ENCODE results near the gene VPS37C.
A peak's percentile ranks its signal among the peaks of the same experiment; 100 is the strongest.

VPS37C gene

DNA sequence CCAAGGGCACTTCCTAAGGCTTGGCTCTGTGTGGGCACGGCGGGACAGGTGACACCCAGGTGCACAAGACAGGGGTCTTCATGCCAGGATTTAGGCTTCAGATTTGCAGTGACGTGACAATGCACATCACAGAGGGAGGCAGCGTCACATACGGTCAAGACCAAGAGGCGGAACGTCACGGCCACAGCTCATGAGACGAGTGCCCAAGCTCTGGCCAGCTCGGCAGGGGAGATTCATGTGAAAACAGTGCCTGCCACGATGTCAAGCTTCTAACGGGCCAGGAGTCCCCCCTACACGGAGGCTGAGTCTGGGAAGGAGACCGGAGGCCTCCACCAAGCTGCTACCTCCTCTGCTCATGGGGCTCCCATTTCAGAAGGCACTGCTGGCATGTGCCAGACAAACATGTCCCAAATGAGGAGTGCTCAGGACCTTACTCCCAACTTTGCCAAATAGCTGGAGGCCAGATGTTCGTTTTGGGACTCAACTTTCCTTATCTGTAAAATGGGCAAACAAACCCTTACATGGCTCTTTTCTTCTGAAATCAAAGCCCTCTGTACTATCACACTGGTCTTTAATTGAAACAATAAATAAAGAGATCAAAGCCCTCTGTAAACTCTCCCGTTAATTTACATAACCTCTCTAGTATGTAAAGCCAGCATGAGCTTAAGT is 16.6 kb downstream of the VPS37C start:
- in situ Hi-C loops (cut with HindIII; ENCODE audit: low pct_ligation_motif_present, low pct_unique_long_range_greater_than_20kb, low sequenced_read_pairs) = no loop called here
- no peak for DNase-seq

DNA sequence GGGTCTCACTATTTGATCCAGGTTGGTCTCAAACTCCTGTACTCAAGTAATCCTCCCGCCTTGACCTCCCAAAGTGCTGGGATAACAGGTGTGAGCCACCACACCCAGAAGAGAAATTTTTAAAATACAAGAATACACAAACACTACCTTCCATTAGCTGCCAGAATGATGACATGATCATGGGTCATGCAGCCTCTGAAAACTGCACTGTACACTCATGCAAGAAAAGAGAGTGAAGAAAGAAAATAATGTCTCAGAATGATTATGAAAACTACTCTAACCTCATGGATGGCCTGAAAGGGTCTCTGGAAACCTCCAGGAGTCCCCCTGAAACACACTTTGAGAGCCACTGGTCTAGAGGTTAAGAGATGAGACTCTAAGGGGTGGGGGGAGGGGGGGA is 18.8 kb downstream of the VPS37C start:
- DNase-seq = no peak
- in situ Hi-C loops (cut with HindIII; ENCODE audit: low pct_ligation_motif_present, low pct_unique_long_range_greater_than_20kb, low sequenced_read_pairs) = no loop called here

DNA sequence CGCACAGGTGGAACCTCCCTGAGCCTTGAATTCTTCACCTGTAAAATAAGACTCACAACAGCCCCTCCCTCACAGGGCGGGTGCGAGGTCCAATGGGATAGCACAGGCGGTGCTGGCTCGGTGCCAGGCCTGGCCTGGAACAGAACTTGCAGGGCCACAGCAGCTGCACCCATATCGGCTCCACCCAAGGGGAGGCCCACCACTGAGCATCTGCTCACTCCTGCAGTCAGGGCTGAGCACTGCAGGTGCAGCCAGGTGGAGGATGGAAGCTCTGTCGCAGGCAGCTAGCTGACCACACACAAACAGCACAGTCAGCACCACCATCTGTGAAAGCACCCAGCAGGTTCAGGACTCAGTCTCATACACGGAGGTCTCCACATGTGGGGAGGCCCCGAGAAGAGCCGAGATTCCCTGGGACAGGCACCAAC is 19.6 kb downstream of the VPS37C start:
- in situ Hi-C loops (cut with HindIII; ENCODE audit: low pct_ligation_motif_present, low pct_unique_long_range_greater_than_20kb, low sequenced_read_pairs) = no loop called here
- DNase-seq = no peak

DNA sequence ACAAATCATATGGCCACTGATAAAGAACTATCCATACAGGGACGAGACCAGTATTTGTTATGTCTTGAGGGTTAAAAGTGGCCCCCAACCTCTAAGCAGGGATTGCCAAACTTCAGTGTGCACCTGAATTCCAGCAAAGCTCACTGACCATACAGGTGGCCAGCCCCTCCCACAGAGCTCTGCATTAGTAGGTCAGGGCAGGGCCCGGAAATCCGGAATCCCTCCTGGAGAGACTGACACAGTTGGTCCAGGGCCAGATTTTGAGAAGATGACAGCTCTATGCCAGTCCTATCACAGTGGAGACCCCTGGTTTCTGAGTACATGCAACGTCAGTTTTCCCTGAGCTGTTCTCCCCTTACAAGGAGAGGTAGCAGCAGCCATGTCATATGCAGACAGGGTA is 20.8 kb downstream of the VPS37C start:
- no peak for DNase-seq
- in situ Hi-C loops (cut with HindIII; ENCODE audit: low pct_ligation_motif_present, low pct_unique_long_range_greater_than_20kb, low sequenced_read_pairs) = no loop called here

DNA sequence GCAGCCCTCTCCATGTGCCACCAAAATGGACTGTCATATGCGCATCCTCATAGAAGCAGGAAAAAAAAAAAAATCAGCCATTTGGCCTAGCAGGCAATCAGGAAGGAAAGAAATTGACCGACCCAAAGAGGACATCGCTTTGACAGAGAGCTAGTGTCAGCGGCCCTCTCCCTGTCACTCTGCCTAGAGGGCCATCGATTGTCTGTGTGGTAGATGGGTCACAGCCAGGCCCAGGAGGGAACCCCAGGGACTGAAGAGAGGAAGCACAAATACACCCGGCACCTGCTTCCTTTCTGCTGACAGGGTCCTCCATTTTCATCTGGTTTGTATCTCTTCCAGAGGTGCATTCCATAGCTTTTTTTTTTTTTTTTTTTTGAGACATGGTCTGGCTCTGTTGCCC is 21.8 kb downstream of the VPS37C start:
- DNase-seq = no peak
- in situ Hi-C loops (cut with HindIII; ENCODE audit: low pct_ligation_motif_present, low pct_unique_long_range_greater_than_20kb, low sequenced_read_pairs) = no loop called here

DNA sequence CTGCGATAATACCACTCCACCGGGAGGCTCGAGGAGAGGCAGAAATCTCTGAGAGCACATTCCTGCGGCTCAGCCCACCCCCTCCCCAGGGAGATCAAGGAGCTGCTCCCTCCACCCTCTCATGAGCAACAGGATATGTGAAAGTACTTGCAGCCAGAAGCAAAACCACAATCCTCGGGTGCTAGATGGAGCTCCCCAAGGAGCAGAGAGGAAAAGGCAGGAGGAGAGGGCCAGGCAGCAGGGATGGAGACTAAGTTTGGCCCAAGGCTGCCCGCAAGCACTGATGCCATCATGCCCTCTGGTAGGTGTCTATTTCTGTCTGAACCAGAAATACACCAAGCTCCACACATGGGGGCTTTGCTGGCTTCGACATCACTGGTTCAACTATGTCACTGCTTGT is 22.3 kb downstream of the VPS37C start:
- in situ Hi-C loops (cut with HindIII; ENCODE audit: low pct_ligation_motif_present, low pct_unique_long_range_greater_than_20kb, low sequenced_read_pairs) = no loop called here
- no peak for DNase-seq

DNA sequence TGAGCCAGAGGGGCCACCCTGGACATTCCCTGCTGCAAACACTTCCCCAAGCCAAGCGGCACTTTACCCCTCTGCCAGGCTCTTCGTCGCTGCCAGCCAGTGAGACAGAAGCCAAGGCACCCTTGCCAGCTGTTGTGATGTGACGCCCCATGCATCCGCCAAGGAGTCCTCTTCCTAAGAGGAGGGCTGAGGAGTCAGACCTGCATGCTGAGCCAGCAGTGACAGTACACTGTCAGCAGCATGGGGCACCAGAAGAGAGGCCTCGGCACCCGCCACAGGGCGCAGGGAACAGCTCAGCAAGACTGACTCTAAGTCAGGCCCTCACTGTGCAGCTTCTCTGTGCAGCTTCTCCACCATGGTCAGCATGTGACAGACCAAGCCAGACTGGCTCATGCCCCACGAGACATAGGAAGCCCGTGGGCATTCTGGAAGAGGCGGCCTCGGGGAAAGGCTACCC is 26.4 kb downstream of the VPS37C start:
- in situ Hi-C loops (cut with HindIII; ENCODE audit: low pct_ligation_motif_present, low pct_unique_long_range_greater_than_20kb, low sequenced_read_pairs) = no loop called here
- DNase-seq = no peak

DNA sequence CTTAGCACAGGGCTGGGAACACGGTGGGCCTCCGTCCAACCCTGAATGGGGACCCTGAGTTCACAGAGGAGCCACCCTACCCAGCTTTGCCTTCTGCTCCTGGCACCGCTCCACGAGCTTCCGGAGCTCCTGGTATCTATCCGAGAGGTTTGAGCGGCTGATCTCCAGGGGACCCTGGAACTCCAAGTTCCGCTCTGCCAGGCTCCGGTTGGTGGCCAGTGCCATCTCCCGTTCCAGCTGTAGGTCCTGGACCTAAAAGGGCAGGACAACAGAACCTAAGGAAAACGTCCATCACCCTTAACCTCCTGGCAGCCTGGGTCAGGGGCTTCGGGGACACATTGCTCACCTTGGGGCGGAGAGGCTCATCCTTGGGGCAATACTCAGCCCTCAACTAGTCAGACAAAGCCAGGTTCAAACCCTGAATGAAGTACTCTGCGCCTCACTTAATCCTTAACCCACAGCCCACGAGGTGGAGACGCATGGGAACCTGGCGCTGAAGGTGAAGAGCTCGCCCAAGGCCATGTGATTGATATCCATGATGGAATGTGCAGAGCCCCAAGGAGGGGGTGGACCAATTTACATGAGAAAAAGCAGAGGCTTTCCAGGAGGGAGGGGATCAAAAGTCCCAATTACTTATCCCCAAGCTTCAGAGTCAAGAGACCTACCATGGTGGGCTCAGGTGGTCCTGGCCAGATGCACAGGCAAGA is 27.1 kb downstream of the VPS37C start:
- DNase-seq = no peak
- in situ Hi-C loops (cut with HindIII; ENCODE audit: low pct_ligation_motif_present, low pct_unique_long_range_greater_than_20kb, low sequenced_read_pairs) = no loop called here

DNA sequence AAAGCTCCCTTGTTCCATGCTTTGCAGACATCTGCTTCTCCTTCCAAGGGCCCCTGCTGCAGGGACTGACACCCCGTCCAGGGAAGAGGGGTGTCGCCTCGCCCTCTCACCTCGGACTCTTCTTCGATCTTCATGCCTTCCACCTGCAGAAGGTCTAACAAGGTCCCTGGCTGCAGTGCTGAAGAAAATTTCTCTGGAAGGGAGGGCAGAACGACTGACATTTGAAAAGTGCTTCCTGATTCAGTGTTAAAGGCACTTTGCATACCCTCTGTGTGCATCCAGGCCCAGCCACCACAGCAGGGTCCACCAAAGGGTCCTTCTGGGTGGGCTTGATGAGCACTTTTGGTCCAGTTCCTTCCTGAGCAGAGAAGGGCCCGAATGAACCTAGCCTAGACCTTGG is 28.1 kb downstream of the VPS37C start:
- in situ Hi-C loops (cut with HindIII; ENCODE audit: low pct_ligation_motif_present, low pct_unique_long_range_greater_than_20kb, low sequenced_read_pairs) = no loop called here
- DNase-seq = no peak

DNA sequence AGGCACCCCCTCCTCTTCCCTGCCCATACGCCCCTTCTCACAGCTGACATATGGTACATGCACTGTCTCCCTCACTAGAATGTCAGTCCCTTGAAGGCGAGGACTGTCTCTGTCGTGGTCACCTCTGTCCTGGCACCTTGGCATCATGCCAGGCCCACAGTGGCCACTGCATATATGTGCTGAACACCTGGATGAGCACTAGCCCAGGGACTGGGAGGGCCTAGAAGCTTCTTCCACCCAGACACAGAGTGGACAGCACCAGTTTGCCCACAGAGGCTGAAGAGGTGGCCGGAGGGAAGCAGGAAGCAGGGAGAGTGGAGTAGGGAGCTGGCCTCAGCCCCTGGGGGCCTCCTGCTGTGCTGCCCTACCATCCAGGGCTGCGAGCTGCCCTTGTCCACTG is 28.6 kb downstream of the VPS37C start:
- in situ Hi-C loops (cut with HindIII; ENCODE audit: low pct_ligation_motif_present, low pct_unique_long_range_greater_than_20kb, low sequenced_read_pairs) = no loop called here
- DNase-seq = no peak

DNA sequence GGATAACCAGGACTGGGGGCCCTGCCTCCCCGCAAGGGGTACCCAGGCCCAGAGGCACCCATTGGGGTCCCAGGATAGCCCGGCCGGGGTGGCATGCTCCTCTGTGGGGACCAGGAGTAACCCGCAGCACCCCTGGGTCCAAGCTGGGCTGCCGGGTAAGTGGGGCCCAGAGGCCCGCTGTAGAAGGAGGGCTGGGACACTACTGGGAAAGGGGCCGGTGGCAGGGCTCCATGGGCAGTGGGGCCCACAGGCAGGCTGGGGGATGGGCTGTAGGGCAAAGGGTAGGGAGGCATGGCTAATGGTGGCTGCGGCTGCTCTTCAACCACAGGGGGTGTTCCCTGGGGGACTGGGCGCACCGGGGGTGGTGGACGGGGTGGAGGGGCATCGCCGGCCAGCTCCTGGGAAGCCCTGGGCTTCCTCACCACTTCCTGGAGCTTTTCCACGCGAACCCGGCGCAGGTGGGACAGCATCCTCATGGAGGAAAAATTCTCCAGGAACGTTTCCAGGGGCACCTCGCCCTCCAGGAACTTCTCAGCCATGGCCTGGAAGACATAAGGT is 29.1 kb downstream of the VPS37C start:
- in situ Hi-C loops (cut with HindIII; ENCODE audit: low pct_ligation_motif_present, low pct_unique_long_range_greater_than_20kb, low sequenced_read_pairs) = no loop called here
- DNase-seq = no peak

DNA sequence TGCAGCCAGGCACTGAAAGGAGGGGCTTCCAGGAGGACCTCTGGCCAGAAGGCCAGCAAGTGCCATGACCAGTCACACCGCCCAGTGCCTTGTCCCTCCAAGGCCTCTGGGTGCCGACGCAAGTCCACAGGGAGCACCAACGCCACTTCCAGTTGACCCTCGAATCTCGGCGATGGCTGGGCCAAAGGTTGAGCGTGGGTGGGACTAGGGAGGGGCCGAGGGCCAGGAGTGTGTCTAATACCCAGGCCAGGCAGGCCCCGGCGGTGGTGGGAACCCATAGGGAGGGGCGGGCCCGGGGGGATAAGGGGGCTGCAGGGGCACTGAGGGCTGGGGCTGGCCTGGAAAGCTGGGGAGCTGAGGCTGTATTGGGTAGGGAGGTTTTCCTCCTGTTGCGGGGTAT is 29.6 kb downstream of the VPS37C start:
- DNase-seq = no peak
- in situ Hi-C loops (cut with HindIII; ENCODE audit: low pct_ligation_motif_present, low pct_unique_long_range_greater_than_20kb, low sequenced_read_pairs) = no loop called here

DNA sequence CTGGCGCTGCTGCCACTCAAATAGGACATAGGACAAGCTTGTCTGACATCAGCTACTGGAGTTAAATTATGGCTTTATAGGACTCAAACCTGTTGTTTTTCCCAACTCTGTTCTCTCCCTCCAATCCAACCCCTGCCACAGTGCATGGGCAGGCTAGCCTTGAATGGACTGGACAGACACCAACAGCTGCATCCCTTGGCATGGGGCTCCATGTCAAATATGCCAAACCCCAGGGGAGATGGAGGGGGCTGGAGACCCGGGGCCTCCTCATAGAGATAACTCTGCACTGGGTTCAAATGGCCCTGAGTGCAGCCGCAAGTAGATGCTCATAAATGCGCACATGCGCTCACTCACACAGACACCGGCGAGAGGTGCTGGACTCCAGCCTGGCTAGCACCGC is 30.0 kb downstream of the VPS37C start:
- in situ Hi-C loops (cut with HindIII; ENCODE audit: low pct_ligation_motif_present, low pct_unique_long_range_greater_than_20kb, low sequenced_read_pairs) = no loop called here
- no peak for DNase-seq

DNA sequence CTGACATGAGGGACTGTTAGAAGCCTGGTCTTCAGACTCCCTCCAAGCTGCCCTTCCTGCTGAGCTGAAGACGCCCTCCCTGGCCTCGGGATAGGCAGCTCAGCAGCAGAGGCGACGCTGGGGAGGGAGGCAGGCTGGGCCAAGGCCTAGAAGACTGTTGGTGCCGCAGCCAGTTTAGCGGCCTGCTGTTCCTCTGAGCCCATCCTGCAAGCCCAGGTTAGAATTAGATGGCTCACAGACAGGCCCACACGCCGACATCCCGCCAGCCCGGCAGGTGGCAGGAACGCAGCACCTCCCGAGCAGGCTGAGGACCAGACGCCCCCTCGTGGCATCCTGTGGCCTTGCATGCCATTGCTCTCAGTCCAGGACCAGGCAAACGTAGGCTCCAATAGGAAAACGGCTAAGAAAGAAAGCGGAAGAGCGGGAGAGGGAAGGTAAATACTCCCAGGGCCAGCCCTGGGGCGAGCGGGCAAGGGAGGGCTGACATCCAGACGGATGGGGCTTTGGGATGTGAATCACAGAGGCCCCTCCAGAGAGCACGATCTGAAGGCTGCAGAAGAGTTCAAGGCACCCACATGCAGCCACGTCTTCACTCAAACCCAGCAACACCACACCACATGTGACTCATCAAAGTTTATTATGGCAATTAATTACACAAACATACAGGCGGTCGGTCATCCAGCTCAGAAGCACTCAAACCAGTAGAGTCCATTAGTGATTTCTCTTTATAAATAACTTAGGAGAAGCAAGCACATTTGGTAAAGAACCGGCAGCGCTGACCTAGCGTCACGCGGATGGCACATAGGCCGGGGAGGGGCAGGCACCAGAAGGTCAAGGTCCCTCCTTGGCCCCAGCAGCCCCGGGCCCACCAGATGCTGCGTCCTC is 31.3 kb downstream of the VPS37C start:
- DNase-seq = peak; percentile 85

DNA sequence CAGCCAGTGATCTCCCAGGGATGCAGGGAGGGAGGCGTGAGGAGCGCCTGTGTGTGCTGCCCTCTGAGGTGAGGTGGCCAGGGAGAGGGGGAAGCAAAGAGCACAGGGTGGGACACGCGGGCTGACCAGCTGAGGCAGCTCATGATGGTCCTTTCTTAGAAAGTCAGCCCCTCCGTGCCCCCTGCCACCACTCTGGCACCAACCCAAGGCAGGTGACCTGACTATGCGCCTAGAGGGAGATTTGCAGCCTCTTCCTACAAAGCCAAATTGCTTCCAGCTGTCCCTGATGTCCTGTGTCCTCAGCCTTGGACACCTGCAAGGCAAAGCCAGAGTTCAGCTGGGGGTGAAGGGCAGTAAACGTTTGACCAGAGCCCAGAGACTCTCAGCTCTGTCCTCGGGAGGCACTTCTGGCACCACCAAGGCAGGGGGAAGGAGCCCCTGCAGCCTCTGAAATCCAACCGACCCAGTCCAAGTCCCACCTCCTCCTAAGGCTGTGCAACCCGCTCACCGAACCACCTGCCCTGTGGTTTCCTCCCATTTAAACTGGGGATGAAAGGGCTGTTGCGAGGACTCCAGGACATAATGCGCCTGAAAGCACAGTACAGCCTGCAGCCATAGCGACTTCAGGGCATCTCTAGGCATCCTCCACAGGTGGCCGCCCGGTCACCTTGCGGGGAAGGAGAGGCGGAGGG is 32.1 kb downstream of the VPS37C start:
- DNase-seq = no peak
- in situ Hi-C loops (cut with HindIII; ENCODE audit: low pct_ligation_motif_present, low pct_unique_long_range_greater_than_20kb, low sequenced_read_pairs) = no loop called here

More for the DNA sequence above, 31.3 kb downstream of the VPS37C start:
- in situ Hi-C loops (cut with HindIII; ENCODE audit: low pct_ligation_motif_present, low pct_unique_long_range_greater_than_20kb, low sequenced_read_pairs) = no loop called here

DNA sequence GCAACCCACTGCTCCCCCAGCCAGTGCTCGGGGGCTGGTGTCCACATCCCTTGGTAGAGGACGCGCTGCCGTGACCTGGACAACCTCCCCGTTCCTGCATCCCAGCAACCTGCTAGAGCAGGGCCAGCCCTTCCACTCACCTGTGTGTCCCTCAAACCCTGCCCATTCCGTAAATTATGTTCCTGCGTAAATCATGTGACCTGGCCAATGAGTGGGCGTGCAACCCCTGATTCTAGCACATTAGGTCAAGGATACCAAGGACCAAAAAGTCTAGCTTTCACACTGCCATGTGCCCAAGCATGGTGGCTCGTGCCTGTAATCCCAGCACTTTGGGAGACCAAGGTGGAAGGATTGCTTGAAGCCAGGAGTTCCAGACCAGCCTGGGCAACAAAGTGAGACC is 33.2 kb downstream of the VPS37C start:
- DNase-seq = no peak
- in situ Hi-C loops (cut with HindIII; ENCODE audit: low pct_ligation_motif_present, low pct_unique_long_range_greater_than_20kb, low sequenced_read_pairs) = no loop called here

DNA sequence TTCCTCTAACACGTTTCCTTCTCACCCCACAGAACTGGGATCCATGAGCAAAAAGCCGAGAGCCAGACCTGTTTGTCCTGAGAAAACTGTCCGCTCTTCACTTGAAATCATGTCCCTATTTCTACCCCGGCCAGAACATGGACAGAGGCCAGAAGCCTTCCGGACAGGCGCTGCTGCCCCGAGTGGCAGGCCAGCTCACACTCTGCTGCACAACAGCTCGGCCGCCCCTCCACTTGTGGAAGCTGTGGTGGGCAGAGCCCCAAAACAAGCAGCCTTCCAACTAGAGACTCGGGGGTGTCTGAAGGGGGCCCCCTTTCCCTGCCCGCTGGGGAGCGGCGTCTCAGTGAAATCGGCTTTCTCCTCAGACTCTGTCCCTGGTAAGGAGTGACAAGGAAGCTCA is 35.0 kb downstream of the VPS37C start:
- in situ Hi-C loops (cut with HindIII; ENCODE audit: low pct_ligation_motif_present, low pct_unique_long_range_greater_than_20kb, low sequenced_read_pairs) = no loop called here
- no peak for DNase-seq

DNA sequence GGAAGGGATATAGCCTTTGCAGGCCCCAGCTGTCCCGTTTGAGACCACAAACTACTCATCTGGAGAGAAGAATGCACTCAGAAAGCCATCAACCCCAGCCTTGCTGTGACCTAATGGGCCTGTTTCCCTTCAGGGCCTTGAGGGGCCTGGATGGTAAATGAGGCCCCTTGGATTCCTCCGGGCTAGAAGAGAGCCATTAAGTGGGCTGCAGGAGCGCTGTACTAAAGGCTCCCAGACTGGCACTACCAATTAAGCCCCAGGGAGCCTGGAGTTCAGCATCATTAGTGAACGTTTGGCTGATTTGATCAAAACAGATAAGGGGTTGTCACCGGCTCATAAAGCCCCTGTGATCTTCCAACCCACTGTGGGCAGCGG is 35.9 kb downstream of the VPS37C start:
- no peak for DNase-seq
- in situ Hi-C loops (cut with HindIII; ENCODE audit: low pct_ligation_motif_present, low pct_unique_long_range_greater_than_20kb, low sequenced_read_pairs) = no loop called here
